SK-N-MC (cell line): ENCODE results near the gene CPM.
A peak's percentile ranks its signal among the peaks of the same experiment; 100 is the strongest.

ENCODE experiments used
- DNase-seq: peaks from one replicate; pipeline ENCODE4 v3.0.0-alpha.2; 2011; ENCODE audit warnings: low read depth, low spot score
- H3K27ac ChIP-seq: fragments of 200-600 bp; sonication (generic); 2 replicates; pipeline ENCODE4 v1.5.1; 2016; ENCODE audit warnings: mixed run types
- H3K36me3 ChIP-seq: fragments of 200-600 bp; sonication (generic); 2 replicates; pipeline ENCODE4 v1.6.1; 2017; ENCODE audit warnings: antibody characterized with exemption, low read length, mixed read lengths; ENCODE audit not compliant: insufficient read depth
- H3K4me3 ChIP-seq: fragments of 200-600 bp; sonication (generic); 2 replicates; pipeline ENCODE4 v1.5.1; 2016
- H3K9ac ChIP-seq: fragments of 200-600 bp; sonication (generic); 2 replicates; pipeline ENCODE4 v1.8.0; 2017; ENCODE audit warnings: mixed run types, mixed read lengths; ENCODE audit not compliant: insufficient read length
- H3K9me3 ChIP-seq: fragments of 200-600 bp; sonication (generic); 2 replicates; pipeline ENCODE4 v1.6.1; 2017; ENCODE audit warnings: low read depth, mild to moderate bottlenecking, antibody characterized with exemption, low read length, moderate library complexity, mixed read lengths
- EZH2 ChIP-seq: fragments of 200-600 bp; sonication (generic); IDR thresholded peaks from one replicate; pipeline ENCODE4 v1.6.1; 2017; ENCODE audit warnings: antibody characterized with exemption
- FOXP2 ChIP-seq: optimal IDR thresholded peaks from 2 replicates; pipeline ENCODE3; 2011; ENCODE audit warnings: mild to moderate bottlenecking, moderate library complexity; ENCODE audit not compliant: insufficient read depth; ENCODE audit errors: extremely low read length, control extremely low read depth
- POLR2AphosphoS5 ChIP-seq: IDR thresholded peaks from 2 replicates; pipeline ENCODE4 v1.6.1; 2012; ENCODE audit warnings: mild to moderate bottlenecking, low read depth, low read length, borderline replicate concordance

Gene CPM

GRCh38 chr12:68944296-68945076 lies 11.5 kb upstream of the CPM start:
- H3K9ac ChIP-seq, result no peak overlapping the region
- no peak overlapping the region for H3K4me3 ChIP-seq
- no peak overlapping the region for H3K27ac ChIP-seq
- DNase-seq, result no peak
- TF ChIP-seq POLR2AphosphoS5 (no peak), EZH2 (no peak), FOXP2 (no peak)
- H3K9me3 ChIP-seq, result no peaks in the 10 kb centered on the region
- no peaks in the 10 kb centered on the region for H3K36me3 ChIP-seq

- Histone ChIP-seq H3K36me3 (no peaks in the 10 kb centered on the region), H3K9ac (no peak overlapping the region), H3K27ac (no peak overlapping the region), H3K4me3 (no peak overlapping the region), H3K9me3 (no peaks in the 10 kb centered on the region)
- TF ChIP-seq POLR2AphosphoS5, result no peak
- no peak for TF ChIP-seq FOXP2
- no peak for TF ChIP-seq EZH2
- no peak for DNase-seq
These were observed 10.9 kb upstream of the CPM start for GRCh38 chr12:68943848-68944247.

- no peaks in the 10 kb centered on the region for H3K36me3 ChIP-seq
- H3K9ac ChIP-seq, result no peak overlapping the region
- TF ChIP-seq EZH2, result no peak
- no peaks in the 10 kb centered on the region for H3K9me3 ChIP-seq
- no peak overlapping the region for H3K27ac ChIP-seq
- no peak for DNase-seq
- H3K4me3 ChIP-seq, result no peak overlapping the region
These were observed 7.8 kb upstream of the CPM start for GRCh38 chr12:68940731-68941130.

GRCh38 chr12:68939505-68939904 lies 6.5 kb upstream of the CPM start:
- no peak overlapping the region for H3K4me3 ChIP-seq
- no peak overlapping the region for H3K9ac ChIP-seq
- TF ChIP-seq FOXP2 (no peak), POLR2AphosphoS5 (no peak), EZH2 (no peak)
- H3K9me3 ChIP-seq, result no peaks in the 10 kb centered on the region
- no peak for DNase-seq
- no peaks in the 10 kb centered on the region for H3K36me3 ChIP-seq
- no peak overlapping the region for H3K27ac ChIP-seq

- H3K27ac ChIP-seq, result no peak overlapping the region
- no peak overlapping the region for H3K4me3 ChIP-seq
- TF ChIP-seq EZH2 (no peak), FOXP2 (no peak), POLR2AphosphoS5 (no peak)
These were observed 1.4 kb upstream of the CPM start for GRCh38 chr12:68934392-68934791.

GRCh38 chr12:68932128-68932960 lies 627 bp downstream of the CPM start:
- no peak overlapping the region for H3K9ac ChIP-seq
- H3K9me3 ChIP-seq, result no peaks in the 10 kb centered on the region
- H3K36me3 ChIP-seq, result no peaks in the 10 kb centered on the region
- peak overlapping the region; percentile 71 for H3K4me3 ChIP-seq
- no peak overlapping the region for H3K27ac ChIP-seq
- no peak for DNase-seq
- TF ChIP-seq POLR2AphosphoS5, result no peak
- TF ChIP-seq EZH2, result no peak
- no peak for TF ChIP-seq FOXP2

More at GRCh38 chr12:68934392-68934791, 1.4 kb upstream of the CPM start:
- H3K9me3 ChIP-seq, result no peaks in the 10 kb centered on the region
- H3K9ac ChIP-seq, result no peak overlapping the region
- no peak for DNase-seq
- H3K36me3 ChIP-seq, result no peaks in the 10 kb centered on the region

GRCh38 chr12:68930178-68930577 lies 2.8 kb downstream of the CPM start:
- H3K9ac ChIP-seq, result no peak overlapping the region
- no peaks in the 10 kb centered on the region for H3K36me3 ChIP-seq
- H3K9me3 ChIP-seq, result no peaks in the 10 kb centered on the region
- no peak overlapping the region for H3K4me3 ChIP-seq
- no peak overlapping the region for H3K27ac ChIP-seq
- DNase-seq, result no peak
- TF ChIP-seq FOXP2 (no peak), POLR2AphosphoS5 (no peak), EZH2 (no peak)

- no peak overlapping the region for H3K9ac ChIP-seq
- H3K27ac ChIP-seq, result no peak overlapping the region
- no peak for TF ChIP-seq POLR2AphosphoS5
- no peak for TF ChIP-seq FOXP2
- no peak for TF ChIP-seq EZH2
- no peak for DNase-seq
- no peaks in the 10 kb centered on the region for H3K36me3 ChIP-seq
- H3K9me3 ChIP-seq, result no peaks in the 10 kb centered on the region
- no peak overlapping the region for H3K4me3 ChIP-seq
These were observed 8.4 kb downstream of the CPM start for GRCh38 chr12:68924546-68924945.
